SKM-1 treated with dmso at 0.1 percent for 144 hours (cell line): Measurements from ENCODE around the gene GPRC5D.

Source experiments
- DNase-seq: peaks from one replicate; lab custom pipeline; 2025; ENCODE audit not compliant: unreplicated experiment; lab: John Stamatoyannopoulos, UW

Gene GPRC5D

DNA sequence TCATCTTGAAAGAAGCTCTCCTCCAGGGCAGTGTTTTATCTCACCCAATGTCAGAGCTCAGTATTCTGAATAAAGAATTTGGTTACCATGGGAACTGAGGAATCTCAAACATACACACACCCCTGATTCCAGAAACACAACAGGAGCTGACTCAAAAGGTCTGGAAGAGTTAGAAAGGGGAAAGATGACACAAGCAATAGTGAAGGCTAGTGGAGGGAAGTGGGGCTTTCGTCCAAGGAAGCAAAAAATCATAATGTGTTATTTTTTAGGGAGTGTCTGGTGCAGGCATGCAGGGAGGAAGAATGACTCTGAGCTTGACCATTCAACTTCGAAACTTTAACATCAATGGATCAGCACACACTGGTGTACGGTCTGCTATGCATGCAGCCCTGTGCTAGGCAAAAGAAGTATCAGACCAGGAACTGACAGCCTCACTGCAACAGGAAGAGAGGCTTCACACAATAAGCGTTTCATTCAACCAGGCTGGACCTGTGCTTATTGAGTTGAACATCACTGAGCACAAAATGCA is 27.8 kb upstream of the GPRC5D start:
- no peak for DNase-seq

DNA sequence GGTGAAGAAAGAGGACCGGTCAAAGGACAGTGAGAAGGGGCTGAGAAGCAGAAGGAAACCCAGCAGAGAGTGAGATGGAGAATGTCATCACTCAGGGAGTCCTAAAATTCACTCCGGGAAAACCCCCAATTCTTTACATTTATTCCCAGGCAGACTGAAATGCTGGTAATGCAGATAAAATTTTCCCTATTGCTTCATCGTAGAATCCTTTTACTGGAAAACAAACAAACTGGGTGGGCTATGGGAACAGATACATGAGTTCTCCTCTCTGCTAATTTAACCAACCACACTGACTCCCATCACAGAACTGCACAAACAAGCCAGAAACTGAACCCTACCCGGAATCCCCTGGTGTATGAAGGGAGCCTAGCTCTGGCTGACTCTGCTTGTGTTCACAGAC is 27.2 kb upstream of the GPRC5D start:
- no peak for DNase-seq

DNA sequence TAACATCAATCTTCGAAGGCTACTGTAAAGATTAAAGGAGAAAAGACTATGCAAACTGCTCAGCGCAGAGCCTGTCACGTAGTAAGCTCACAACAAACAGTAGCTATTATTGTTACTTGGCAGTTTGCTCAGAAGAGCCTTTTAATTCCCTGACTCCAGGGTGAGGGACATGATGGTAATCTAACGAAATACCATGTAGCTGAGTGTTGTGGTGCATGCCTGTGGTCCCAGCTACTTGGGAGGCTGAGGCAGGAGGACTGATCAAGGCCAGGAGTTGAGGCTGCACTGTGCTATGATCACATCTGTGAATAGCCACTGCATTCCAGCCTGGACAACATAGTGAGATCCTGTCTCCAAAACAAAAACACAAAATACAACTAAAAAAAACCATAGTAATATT is 25.3 kb upstream of the GPRC5D start:
- DNase-seq = no peak

DNA sequence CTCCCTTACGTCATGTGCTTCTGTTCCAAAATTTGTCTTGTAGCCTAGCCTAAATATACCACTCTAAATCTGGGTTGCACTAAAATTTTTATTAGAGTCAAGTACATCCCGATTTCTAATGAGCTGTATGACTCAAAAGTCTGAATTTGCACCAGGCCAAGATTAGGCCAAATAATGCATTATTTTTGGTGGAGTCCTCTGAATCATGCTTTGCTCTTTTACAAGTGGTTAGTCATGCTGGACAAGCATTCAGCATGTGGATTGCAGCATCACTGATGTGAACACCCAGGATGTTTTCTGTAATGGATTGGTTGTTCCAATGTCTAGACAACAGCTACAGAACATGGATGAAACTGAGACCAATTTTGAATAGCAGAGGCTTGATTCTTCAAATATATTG is 24.4 kb upstream of the GPRC5D start:
- no peak for DNase-seq

DNA sequence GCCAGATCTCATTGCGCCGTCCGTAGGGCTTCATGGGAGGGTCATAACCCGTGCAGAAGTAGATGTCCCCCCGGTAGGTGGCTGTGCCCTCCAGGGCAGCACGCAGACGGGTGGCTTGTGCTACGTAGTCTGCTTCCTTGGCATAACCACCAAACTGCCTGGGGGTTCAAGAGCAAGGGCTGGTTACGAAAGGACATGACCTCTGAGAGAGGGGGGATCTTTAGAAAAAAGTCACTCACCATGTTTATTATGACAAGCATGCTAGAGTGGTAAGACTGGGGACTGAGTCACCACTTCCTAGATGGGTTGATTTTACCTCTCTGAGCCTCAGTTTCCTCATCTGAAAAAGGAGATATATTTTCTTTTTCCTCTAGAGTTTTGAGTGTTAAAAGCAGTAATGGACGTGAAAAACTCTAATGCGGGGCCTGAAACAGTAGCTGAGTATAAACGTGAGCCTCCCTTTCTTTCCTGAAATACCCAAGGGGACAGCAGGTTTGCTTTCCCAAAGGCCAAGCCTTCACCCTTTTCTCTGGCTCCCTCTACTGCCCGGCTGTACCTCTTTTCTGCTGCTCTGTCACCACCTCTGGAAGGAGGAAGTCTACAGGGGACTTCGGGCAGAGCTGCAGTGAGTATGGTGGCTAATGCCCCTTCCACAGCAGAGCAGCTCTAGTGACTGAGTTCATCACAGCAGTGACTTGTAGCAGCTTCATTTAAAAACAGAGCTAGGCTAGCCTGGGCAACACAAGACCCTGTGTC is 23.5 kb upstream of the GPRC5D start:
- peak; percentile 36 for DNase-seq

DNA sequence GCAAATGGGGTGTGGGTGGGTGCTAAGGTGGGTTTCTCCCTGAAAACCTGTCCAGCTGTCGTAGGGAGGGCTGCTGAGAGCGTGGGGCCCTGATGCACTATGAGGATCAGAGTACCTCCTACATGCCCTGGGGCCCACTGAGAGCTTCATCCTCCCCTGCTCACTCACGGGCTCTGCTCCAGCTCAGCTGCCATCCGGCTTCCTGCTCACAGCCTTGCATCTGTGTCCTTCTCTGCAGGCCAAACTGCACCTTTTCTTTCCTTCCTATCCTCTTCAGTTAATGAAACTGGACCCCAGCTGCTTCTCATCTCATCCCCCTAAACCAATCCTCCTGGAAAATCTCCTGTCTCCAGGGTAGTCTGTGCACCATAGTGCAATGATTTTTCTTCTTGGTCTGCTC is 22.2 kb upstream of the GPRC5D start:
- DNase-seq = no peak

DNA sequence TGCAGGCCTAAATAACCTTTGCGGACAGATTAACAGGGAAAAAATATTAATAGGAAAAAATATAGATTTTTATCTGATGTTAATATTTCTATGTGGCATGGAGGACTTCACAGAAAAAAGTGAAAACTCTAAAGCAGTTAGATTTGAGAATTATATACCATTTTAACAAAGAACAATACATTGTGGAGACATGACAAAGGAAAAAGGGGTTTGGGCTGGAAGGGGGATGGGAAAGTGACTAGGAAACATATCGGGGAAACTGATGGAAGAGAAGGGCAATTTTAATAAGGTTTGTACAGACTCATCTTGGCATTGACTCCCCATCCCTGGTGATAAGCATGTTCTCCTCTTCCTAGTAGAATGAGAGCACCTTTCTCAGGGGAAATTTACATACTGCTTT is 21.0 kb upstream of the GPRC5D start:
- DNase-seq = no peak

DNA sequence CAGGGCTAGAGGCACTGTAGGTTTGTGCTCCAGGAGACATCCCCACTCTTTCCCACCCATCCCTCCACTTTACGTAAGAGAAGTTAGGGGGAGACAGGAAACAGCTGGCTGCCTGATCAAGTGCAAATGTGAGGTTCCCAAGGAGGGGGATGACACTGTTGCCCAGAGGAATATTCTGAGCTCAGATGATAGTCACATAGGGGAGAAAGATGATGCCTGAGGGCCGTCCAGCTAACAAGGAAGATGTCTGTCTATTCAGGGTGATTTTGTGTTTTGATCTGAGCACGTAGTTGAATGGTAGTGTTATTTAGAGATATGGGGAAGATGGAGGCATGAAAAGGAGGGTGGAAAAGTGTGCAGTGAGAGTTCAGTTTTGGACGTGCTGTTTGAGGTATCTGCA is 13.9 kb upstream of the GPRC5D start:
- DNase-seq = no peak

DNA sequence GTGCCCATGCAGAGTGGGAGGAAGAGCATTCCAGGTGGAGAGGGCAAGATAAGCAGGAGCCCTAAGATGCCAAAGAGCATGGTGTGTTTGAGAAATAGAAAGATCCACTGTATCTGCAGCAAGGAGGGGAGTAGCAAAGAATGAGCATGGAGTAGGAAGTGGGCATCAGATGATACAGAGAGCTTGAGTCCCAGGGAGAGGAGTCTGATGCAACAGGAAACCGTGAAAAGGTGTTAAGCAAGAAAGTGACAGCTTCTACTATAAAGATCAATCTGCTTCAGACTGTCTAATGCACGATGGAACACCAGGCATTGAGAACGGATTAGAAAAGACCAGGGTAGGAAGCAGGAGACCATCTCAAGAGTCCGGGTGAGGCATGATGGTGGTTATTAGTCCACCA is 12.3 kb upstream of the GPRC5D start:
- peak; percentile 37 for DNase-seq

DNA sequence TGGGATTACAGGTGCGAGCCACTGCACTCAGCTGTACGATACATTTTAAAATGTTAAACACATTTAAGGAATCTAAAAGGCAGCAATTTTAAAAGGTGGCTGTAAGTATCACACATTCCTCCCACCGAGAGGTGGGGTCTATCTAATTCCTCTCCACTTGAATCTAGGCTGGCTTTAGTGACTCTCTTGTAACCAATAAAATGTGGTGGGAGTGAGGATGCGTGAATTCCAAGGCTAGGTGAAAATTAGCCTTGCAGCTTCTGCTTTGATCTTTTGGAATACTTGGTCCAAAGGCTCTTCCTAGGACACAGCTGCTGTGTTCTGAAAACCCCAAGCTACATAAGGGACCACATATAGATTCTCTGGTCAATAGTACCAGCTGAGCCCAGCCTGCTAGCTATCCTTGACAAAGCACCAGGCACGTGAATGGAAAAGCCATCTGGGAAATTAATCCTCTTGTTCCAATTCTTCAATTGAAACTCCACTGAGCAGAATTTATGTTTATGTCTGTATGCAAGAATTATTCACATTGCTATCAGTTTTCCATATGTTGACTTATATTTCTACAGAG is 8.8 kb upstream of the GPRC5D start:
- no peak for DNase-seq

DNA sequence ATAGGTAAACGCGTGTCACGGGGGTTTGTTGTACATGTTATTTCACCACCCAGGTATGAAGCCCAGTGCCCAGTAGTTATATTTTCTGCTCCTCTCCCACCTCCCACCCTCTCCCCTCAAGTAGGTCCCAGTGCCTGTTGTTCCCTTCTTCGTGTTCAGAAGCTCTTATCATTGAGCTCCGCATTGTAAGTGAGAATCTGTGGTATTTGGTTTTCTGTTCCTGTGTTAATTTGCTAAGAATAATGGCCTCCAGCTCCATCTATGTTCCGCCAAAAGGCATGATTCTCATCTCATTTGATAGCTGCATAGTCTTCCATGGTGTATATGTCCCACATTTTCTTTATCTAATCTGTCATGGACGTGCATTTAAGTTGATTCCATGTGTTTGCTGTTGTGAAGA is 6.9 kb upstream of the GPRC5D start:
- no peak for DNase-seq

DNA sequence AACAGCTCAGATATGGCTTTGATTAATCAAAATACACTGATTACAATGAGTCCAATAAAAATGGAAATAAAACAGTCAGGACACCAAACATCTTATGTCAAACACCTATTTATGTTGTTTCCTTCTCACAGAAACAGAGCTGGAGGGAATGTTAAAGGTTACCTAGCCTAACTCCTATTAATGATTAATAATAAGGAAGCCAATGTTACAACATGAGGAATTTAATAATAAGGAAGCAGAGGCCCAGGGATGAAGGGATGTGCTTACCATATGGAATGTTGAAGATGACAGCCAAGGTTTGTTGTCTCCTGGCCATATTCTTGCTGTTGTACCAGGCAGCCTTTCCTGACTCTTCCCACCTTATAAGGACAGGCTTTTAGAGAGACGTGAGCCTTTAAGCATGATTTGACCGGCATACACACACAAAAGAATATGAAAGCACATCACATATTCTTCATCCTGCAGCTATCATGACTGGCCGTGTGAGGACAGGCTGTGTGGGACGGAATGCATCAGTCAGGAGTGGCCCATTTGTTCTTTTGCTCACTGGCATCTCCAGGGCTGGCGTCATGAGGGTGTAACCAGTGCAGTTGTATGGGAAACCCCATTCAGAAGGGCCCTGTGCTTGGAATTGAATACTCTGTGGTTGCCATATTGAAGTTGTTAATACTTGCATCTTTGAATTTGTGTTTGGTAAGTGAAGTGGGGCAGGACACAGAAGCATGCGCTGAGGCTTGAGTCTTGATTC is 3.1 kb upstream of the GPRC5D start:
- DNase-seq = no peak

DNA sequence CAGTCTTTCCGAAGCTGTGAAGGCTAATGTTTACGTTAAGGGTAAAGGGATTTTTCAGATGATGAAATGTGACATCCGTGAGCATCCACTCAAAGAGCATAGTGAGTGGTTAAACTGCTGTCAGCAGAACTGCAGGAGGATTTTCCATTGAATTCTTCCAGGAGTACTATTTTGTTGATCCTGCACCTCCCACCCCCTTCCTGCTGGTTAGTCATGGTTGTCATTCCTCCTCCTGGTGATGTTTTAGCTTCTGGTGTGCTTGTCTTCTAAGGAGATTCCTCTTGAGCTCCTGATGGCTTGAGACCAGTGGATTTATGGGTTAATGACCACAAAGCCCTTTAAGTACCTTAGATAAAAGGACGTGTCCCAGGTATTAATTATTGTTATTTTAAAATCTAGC is 2.4 kb upstream of the GPRC5D start:
- no peak for DNase-seq

DNA sequence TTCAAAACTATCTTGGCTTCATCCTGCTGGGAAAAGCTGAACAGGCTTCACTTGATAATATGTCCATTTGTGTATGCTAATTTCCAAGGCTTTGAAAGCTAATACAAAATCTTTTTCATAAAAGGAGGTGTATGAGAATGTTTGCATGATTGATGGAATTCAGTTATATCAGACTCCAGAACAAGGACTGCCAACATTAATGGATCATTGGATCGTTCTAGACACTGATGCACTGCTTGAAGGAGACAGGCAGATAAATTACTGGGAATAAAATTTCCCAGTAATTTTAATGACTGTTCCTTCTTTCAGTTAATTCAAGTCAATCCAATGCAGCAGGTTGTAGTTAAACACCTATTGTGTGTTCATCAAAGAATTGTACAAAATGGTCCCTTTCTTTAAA is 466 bp downstream of the GPRC5D start:
- no peak for DNase-seq

DNA sequence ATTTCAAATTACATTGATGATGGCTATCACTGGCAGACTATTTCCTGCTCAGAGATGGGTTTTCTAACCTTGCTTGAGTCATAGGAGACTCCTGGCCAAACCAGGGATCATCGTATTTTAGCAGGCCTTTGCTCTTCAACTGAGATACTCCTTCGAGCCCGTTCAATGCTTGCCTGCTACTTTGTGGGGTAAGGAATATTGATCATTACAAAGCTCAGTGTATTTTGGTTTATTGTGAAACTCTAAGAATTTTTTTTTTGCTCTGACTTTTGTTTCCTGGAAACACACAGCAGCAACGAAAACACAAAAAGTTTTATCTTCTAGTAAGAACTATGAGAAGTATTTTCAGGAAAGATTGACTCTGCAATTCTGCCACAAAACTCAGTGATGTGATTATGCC is 4.1 kb downstream of the GPRC5D start:
- DNase-seq = no peak

DNA sequence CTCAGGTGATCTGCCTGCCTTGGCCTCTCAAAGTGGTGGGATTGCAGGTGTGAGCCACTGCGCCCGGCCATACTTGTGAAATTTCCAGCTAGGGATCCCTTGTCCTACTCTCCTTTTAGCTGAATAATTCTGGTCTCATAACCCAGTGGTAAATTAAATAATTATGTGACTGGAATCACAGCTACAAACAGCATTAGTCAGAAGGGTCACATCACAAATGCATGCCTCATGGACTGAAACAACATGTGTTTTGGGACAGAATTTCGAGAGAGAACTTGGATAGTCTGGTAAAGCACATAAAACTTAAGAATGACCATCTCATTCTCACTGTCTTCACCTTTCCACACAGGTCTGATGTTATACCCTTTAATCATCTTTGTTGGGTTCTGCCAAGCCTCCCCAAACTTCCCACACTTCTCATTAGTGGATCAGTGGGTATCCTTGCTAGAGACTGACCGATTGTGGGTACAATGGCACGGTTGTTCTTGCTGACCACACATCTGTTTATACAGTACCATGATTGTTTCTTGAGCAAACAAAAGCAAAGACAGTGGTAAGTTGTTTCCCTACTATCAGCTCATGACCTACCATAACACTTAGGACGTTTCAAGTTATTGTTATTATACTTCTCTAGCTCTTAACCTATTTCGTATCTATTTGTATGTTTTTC is 5.1 kb downstream of the GPRC5D start:
- no peak for DNase-seq

DNA sequence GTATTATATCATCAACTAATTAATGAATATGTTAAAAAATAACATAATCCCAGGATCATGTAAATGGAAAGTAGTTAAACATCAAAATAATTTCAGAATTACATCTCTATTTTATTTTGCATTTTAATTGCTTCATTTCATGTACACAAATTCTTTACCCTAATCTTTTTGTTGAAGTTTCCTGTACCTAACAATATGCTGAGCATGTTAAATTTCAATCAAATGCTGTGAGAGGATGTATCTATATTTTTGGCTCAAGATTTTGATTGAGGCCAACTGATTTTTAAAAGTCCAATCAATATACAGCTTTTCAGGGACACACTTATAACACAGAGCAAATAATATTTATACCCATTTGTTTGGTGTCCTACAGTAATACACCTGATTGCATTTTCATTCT is 6.4 kb downstream of the GPRC5D start:
- DNase-seq = no peak

DNA sequence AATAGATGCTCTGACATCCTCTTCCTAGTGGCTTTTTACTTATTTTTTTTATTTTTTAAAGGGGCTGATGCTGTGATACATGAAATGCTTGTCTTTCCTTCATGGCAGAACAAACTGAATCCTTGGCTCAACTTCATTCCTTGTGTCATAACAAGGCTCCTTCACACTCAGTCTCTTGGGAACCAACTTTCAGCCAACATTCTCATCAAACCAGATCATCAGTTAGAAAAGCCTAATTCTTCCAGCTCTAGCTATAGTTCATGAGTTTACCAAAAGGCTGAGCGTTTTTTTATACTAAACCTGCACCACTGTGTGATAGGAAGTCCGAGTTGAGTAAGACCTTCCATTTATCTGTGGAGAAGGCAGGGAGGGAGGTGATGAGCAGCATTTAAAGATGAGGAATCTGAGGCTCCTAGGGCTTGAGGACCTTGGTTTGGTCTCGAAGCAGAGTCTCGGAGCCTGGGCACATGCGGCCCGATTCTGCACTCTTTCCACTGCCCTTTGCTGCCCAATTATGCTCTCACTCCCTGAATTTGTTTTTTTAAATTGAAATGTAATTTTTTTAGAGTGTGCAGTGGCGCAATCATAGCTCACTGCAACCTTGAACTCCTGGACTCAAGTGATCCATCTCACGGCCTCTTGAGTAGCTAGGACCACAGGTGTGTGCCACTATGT is 8.2 kb downstream of the GPRC5D start:
- no peak for DNase-seq

DNA sequence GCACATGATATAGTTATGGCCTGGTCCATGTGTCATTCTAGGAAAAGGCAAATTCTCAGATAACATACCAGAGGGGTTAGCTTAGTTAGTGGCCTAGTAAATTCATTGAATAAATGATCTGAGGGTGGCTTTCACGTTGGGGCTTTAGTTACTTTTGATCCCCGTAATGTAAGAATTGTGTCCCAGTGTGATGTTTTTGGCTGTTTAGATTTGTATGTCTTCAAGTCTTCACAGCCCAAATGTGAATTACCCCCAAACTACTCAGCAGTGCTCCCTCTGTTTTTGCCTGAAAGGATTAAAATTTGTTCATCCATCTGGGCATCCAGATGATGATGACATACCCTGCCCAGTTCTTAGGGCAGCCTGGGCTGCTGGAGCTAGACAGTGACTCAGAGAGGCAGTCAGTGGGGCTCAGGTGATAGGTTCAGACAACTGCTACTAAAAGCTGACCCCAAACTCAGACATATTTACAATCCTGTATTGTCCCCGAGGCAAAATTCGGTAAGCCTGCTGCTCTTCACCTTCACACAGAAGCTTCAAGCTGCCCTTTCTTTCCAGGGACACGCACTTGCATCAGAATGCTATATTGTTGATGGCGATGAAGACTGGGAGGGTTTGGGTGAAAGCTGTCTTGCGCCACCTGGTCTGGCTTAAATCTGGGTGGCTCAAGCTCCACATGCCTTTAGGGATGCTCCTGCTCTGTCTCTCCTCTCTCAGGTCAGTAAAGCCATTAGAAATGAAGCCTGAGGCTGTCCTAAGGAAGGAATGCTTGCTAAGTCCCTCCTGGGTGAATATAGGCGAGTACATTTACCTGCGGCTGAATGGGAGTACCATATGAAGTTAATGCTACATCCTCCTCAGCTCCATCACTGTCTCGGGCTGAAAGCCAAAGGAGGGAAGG is 10.3 kb downstream of the GPRC5D start:
- DNase-seq = no peak

DNA sequence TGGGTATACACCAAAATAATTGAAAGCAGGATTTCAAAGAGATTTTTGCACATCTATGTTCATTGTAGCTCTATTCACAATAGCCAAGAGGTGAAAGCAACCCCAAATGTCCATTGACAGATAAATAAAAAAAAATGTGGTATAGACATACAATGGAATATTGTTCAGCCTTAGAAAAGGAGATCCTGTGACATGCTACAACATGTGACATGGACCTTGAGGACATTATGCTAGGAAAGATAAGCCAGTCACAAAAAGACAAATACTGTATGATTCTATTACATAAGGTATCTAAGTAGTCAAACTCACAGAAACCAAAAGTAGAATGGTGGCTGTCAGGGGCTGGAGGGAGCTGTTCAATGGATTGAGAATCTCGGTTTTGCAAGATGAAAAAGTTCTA is 12.1 kb downstream of the GPRC5D start:
- no peak for DNase-seq
